GM12872 (cell line): ENCODE results near the gene KRT83.
A peak's percentile ranks its signal among the peaks of the same experiment; 100 is the strongest.

Experiments
- CTCF ChIP-seq: IDR thresholded peaks from 3 replicates; pipeline ENCODE4 v1.5.1; 2011; ENCODE audit warnings: low read depth, mild to moderate bottlenecking, low read length, moderate library complexity; ENCODE audit not compliant: insufficient read depth

The KRT83 gene

GRCh38 chr12:52318241-52318990 lies 2.8 kb downstream of the KRT83 start:
- TF ChIP-seq CTCF = no peak

- TF ChIP-seq CTCF = no peak
These were observed 3.6 kb downstream of the KRT83 start for GRCh38 chr12:52317468-52318052.

- no peak for TF ChIP-seq CTCF
These were observed 4.5 kb downstream of the KRT83 start for GRCh38 chr12:52316701-52317100.

GRCh38 chr12:52316290-52316689 lies 4.9 kb downstream of the KRT83 start:
- no peak for TF ChIP-seq CTCF

- TF ChIP-seq CTCF = peak; percentile 70
These were observed 5.5 kb downstream of the KRT83 start for GRCh38 chr12:52315721-52316120.

GRCh38 chr12:52314511-52314910 lies 6.7 kb downstream of the KRT83 start:
- TF ChIP-seq CTCF = no peak

GRCh38 chr12:52313926-52314325 lies 7.3 kb downstream of the KRT83 start:
- TF ChIP-seq CTCF = no peak
